Right cardiac atrium (tissue), 5 donors: ENCODE results near the gene FNTB. TPM values are rescaled to one million over a fixed set of nuclear protein-coding genes. Genes with fewer than 3 reads are reported as not detected.

Experiments
- ATAC-seq, 2 donors: fragments of 200-7000 bp; cut with Tn5 transposase; one replicate each; pipeline versions ENCODE4 v1.8.0 to v1.9.1; 2020; ENCODE audit warnings: moderate library complexity in 2 of 2, mild to moderate bottlenecking in 1 of 2
- DNase-seq, 3 donors: peaks; one replicate each; pipeline ENCODE4 v3.0.0-alpha.2; 2020
- H3K27ac ChIP-seq: one replicate; pipeline ENCODE4 v1.5.1; 2013; ENCODE audit warnings: mild to moderate bottlenecking, low read length, control low read depth, moderate library complexity
- H3K27me3 ChIP-seq: one replicate; pipeline ENCODE4 v1.6.1; 2013; ENCODE audit not compliant: control insufficient read depth, insufficient read depth
- H3K4me1 ChIP-seq: one replicate; pipeline ENCODE4 v1.6.1; 2013; ENCODE audit warnings: low read length; ENCODE audit not compliant: control insufficient read depth, insufficient read depth
- H3K4me3 ChIP-seq: one replicate; pipeline ENCODE4 v1.5.1; 2013; ENCODE audit warnings: low read length, control low read depth
- H3K9me3 ChIP-seq: one replicate; pipeline ENCODE4 v1.6.1; 2013; ENCODE audit warnings: low read length; ENCODE audit not compliant: control insufficient read depth
- WGBS: extraction: QIAGEN DNeasy Blood & Tissue Kit; methylation state at CpG from one replicate; pipeline ENCODE4 v1.1.7; 2013; 5-methylcytosine and 5-hydroxymethylcytosine counted together
- intact Hi-C, 4 donors: fragments of 100-400 bp; cut with DNase I; formaldehyde crosslinking; loops; one replicate each; pipeline versions ENCODE4 v1.11.0 to v1.14.0; 2022 to 2023
- polyA plus RNA-seq: library from polyadenylated mRNA; stranded (reverse); fragments of 200-250 nt; gene quantifications from one replicate; pipeline ENCODE4 v1.2.3, GENCODE V29; 2013
- total RNA-seq, 4 donors: library from RNA; stranded (reverse); fragmentation: NEBNext Ultra II Directional; extraction: Animal tissue kit (Norgen Biotek cat#: 25700); gene quantifications; one replicate each; pipeline ENCODE4 v1.2.1, GENCODE V29; 2021
- donor health status: healthy with polysubstance abuse.
- donor health status: DM: no; HTN: yes; CAD: no.
- donor health status: DM: no; HTN: no; CAD: no.
- donor health status: DM: no; HTN: yes; CAD: no; lungs with severe emphysema.
- donor health status: DM: yes; HTN: yes; CAD: no.

Gene FNTB
- total and polyA plus RNA-seq, 5 donors = 10.6 to 20.7 (median 14.9) TPM

DNA sequence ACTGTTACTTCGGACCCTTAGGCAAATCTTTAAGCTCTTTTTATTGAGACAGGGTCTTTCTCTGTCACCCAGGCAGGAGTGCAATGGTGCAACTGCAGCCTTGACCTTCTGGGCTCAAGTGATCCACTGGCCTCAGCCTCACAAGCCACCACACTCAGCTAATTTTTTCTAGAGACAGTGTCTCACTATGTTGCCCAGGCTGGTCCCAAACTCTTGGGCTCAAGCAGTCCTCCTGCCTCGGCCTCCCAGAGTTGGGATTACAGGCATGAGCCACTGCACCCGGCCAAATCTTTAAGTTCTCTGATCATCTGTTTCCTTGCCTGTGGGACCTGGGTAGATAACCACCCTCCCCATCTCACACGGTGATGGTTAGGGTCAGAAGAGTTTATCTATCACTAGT lies 41.8 kb upstream of the FNTB start:
- ATAC-seq = no peak

DNA sequence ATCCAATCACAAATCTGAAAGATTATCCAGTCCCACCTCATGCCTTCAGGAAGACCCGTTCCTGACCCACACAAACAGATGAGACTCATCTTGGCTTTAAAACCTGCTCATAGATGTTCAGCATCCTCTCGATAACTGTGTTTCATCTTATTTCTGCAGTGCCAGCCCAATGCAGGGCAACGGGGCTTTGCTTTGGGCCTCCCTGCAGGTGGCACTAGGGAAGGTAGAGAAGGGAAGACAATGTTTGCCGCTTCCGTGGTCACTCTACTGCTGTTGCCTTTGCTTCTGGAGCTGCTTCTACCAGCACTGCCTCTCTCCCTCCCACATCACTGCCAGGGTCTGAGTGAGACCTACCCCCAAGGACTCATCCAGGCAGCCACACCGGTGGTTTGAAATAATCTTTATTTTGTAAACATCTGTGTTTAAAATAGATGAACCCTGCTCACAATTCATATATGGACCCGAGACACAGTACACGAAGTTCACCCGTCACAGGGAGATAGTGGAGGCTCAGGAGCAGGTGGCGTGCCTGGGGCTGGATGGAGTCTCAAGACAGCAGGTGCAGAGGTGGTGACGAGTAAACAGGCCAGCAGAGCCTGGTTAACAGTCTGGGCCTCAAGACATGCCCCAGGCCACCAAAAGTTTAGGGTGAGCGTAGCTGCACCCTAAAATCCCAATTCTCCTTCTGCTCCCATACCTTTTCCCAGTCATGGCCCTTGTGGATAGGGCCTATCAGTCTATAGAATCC lies 41.1 kb upstream of the FNTB start:
- no peak overlapping the region for H3K4me3 ChIP-seq
- intact Hi-C loops = no loop called here
- H3K27me3 ChIP-seq = no peaks in the 10 kb centered on the region
- ATAC-seq = no peak
- no peak for DNase-seq
- no peaks in the 10 kb centered on the region for H3K9me3 ChIP-seq
- H3K4me1 ChIP-seq = no peaks in the 10 kb centered on the region
- 91% methylated on average over 12 of the region's 12 CpGs for WGBS
- H3K27ac ChIP-seq = no peak overlapping the region

More for the DNA sequence above, 41.8 kb upstream of the FNTB start:
- H3K9me3 ChIP-seq = no peaks in the 10 kb centered on the region
- WGBS = 86% methylated on average over 4 of the region's 4 CpGs
- no peak overlapping the region for H3K4me3 ChIP-seq
- no peaks in the 10 kb centered on the region for H3K4me1 ChIP-seq
- DNase-seq = no peak
- intact Hi-C loops = no loop called here
- H3K27ac ChIP-seq = no peak overlapping the region
- H3K27me3 ChIP-seq = no peaks in the 10 kb centered on the region

DNA sequence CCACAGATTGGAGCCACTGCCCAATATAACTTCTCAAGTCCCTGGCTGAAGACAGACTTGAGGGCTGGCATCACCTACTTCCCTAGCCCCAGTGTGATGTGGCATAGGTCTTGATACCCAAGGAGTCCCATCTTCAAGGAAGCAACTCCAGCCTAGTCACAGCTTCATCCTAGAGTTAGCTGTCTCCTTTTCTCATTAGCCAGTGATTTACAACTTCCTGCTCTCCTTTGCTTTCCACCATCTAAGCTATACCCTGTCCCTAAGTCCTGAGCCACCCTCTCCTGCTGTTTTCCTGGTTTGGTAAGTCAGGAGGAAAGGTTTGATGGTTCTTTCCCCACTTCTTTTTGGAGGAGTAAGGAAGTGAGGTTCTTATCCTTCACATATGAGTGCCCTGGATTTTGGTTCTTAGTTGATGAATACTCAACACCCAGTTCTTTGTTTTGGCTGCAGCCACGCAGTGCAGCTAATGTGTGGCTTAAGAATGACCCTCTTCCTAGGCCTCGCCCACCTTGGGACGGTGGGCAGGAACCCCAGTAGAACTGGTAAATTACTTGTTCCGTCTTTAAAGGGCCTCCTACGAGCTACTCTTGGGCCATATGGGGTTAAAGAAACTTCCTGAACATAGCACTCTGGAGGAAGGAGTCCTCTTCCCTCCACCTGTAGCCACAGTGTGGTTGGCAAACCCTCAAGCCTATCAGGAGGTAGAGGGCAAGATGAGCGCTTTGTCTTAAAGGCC lies 40.2 kb upstream of the FNTB start:
- intact Hi-C loops = no loop called here
- H3K4me3 ChIP-seq = no peak overlapping the region
- no peaks in the 10 kb centered on the region for H3K9me3 ChIP-seq
- no peaks in the 10 kb centered on the region for H3K4me1 ChIP-seq
- no peak for DNase-seq
- ATAC-seq = no peak
- 93% methylated on average over 6 of the region's 6 CpGs for WGBS
- H3K27me3 ChIP-seq = no peaks in the 10 kb centered on the region
- no peak overlapping the region for H3K27ac ChIP-seq

DNA sequence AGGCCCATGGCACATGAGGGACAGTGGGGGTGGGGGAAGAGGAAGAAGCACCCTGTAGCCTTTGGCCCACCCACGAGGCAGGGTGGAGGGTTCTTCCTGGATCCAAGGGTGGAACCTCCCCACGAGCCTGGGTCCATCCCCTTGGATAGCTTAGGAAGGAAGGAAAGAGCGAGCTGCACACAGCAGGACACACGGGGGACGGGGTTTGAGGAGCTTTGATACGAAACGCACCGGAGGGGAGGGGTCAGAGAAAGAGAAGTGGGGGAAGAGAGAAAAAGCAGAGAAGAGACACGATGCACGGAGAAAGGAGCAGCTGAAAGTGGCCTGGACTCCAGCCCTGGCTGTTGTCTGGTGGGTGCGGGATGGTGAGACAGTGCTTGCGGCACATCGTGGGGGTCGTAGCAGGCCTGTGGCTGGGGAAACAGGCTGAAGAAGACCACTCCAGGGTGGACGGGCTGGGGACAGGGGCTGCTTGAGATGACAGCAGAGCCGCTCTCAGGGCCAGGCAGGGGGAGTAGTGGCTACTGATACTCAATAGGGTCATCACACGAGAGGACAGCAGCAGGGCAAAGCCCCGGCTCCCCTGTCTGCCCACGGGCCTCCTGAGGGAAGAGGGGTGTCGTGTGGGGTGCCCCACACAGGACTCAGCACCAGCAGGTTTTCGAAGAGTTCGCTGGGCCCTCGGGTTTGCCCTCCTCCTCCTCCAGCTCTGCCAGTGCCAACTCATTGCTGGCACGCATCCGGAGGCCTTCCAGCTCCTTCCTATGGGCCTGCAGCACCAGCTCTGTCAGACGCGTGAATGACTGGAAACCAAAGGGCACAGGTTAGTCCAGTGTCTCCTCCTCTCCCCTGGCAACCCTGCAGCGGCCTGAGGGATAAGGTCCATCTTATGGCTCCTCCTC lies 38.7 kb upstream of the FNTB start:
- Histone ChIP-seq H3K27ac (no peak overlapping the region), H3K27me3 (no peaks in the 10 kb centered on the region), H3K4me1 (peaks cover 2% of the 10 kb centered on the region), H3K4me3 (no peak overlapping the region), H3K9me3 (no peaks in the 10 kb centered on the region)
- intact Hi-C loops = no loop called here
- WGBS = 85% methylated on average over 28 of the region's 28 CpGs
- peak; percentile 2 to 10 for ATAC-seq
- DNase-seq = peak in 1 of 3 donors; percentile 36

DNA sequence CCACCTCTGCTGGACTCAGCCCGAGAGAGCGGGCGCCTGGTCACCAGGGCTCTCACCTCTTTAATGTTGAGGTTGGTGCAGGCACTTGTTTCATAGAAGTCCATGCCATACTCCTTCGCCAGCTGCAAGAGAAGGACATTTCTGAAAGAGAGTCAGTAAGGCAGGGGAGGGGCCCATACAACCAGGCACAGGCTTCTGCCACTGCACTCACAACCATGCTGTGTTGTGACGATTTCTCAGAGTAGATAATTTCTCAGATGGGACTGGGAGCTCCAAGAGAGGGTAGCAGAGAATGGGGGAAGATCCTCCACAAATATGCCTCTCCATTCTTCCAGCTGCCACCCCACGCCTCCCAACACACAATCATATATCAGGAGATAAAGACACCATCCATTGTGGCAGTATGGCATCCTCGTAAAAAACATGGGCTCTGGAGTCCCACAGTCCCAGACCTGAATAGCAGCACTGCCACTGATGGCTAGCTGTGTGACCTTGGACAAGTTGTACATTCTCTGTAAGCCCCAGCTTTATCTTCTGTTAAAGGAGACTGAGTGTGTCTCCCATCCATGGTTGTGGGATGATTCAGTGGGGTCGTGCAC lies 38.0 kb upstream of the FNTB start:
- ATAC-seq (no peak), DNase-seq (no peak)
- Histone ChIP-seq H3K4me1 (peaks cover 4% of the 10 kb centered on the region), H3K9me3 (no peaks in the 10 kb centered on the region), H3K27me3 (no peaks in the 10 kb centered on the region), H3K27ac (no peak overlapping the region), H3K4me3 (no peak overlapping the region)
- intact Hi-C loops = no loop called here
- 91% methylated on average over 8 of the region's 8 CpGs for WGBS

DNA sequence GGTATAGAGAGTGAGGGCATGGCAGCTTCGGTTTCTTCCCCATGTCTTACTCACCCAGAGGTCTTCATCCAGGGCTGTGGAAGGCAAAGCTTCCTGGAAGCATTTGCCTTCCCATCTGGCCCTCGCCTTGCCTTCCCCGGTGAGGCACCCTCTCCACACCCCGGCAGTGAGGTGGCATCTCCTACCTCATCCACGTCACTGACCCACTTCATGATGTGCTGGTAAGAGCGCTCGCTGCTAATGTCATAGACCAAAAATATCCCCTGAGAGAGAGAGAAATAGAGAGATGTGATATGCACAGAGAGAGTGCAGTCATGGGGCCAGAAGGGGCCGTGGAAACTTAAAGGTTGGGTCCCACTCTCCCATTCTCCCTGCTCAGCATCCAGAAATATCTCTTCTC lies 35.8 kb upstream of the FNTB start:
- peak overlapping the region; percentile 87 for H3K27ac ChIP-seq
- no peaks in the 10 kb centered on the region for H3K27me3 ChIP-seq
- no peaks in the 10 kb centered on the region for H3K9me3 ChIP-seq
- WGBS = 75% methylated on average over 8 of the region's 8 CpGs
- peaks cover 4% of the 10 kb centered on the region for H3K4me1 ChIP-seq
- intact Hi-C loops = no loop called here
- DNase-seq = peak; percentile 50 to 74 (median 50)
- ATAC-seq = peak; percentile 72 to 76
- H3K4me3 ChIP-seq = peak overlapping the region; percentile 7

DNA sequence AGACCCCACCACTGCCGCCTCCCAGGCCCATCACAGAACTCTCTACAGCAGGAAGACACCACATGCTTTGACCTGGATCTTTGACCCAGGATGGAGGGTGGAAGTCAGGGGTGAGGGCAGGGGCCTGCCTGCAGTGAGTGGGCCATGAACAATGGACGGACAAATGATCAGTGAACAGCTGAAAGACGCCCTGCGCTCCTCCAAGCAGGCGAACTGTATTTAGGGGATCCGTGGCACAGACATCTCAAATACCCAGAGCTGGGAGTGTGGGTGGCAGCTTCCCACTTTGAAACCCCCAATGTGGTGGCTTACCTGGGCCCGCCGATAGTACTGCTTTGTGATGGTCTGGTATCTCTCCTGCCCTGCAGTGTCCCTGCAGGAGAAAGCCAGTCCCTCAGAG lies 35.4 kb upstream of the FNTB start:
- Histone ChIP-seq H3K27ac (peak overlapping the region; percentile 59), H3K9me3 (no peaks in the 10 kb centered on the region), H3K27me3 (no peaks in the 10 kb centered on the region), H3K4me3 (no peak overlapping the region), H3K4me1 (peaks cover 4% of the 10 kb centered on the region)
- 93% methylated on average over 8 of the region's 8 CpGs for WGBS
- DNase-seq (peak in 1 of 3 donors; percentile 49), ATAC-seq (peak in 1 of 2 donors; percentile 2)
- intact Hi-C loops = no loop called here

DNA sequence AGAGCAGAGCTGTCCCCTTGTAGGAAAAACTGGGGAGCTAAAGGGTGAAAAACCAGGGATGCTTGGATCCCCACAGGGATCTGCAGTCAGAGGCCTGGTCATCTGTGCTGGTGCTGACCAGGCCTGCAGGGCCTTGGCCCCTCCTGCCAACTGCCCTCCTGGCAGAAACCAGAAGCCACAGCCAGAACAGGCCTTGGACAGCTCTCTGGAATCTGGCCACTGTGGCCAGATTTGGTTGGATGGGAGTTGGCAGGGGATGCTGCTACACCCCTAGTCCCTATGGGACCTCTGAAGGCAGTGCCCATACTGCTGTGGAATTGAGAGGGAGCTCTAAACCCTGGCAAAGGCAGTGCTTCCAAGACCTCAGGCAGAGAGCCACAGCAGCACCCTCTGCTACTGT lies 35.0 kb upstream of the FNTB start:
- Histone ChIP-seq H3K27ac (peak overlapping the region; percentile 59), H3K4me1 (peaks cover 4% of the 10 kb centered on the region), H3K4me3 (no peak overlapping the region), H3K9me3 (no peaks in the 10 kb centered on the region), H3K27me3 (no peaks in the 10 kb centered on the region)
- DNase-seq (peak in 1 of 3 donors; percentile 48), ATAC-seq (peak; percentile 3 to 26)
- intact Hi-C loops = no loop called here

DNA sequence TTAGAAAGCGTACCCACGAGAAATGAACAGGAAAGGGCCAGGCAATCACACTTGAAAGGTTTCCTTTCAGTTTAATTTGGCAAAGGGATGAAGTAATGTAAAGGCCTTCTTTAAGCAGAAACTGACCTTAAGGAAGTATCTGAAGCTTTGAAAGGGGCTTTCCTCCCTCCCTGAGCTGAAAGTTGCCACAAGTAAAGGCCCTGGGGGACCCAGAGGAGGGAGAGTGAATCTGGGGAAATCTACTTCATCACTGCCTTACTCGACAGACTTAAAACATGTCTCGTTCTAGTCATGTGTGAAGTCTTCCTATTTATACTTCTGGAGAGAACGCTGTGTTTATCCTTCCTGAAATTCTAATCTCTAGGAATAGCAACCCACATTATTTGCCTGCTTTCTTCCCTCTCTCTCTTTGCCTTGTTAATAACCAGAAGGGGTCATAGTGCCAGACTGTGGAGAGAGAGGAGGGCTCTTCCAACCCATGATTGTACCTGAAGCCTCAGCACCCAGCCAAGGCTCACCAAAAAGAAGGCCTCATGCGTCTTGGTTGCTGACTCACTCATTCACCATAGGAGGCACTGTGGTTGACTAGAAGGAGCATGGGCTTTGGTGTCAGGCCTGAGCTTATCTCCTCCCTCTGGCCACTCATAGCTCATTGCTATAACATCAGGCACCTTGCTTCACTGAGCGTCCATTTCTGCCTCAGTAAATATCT lies 33.9 kb upstream of the FNTB start:
- Histone ChIP-seq H3K4me1 (peaks cover 4% of the 10 kb centered on the region), H3K9me3 (no peaks in the 10 kb centered on the region), H3K27ac (peak overlapping the region; percentile 59), H3K4me3 (no peak overlapping the region), H3K27me3 (no peaks in the 10 kb centered on the region)
- 68% methylated on average over 7 of the region's 7 CpGs for WGBS
- no peak for ATAC-seq
- intact Hi-C loops = no loop called here
- no peak for DNase-seq

DNA sequence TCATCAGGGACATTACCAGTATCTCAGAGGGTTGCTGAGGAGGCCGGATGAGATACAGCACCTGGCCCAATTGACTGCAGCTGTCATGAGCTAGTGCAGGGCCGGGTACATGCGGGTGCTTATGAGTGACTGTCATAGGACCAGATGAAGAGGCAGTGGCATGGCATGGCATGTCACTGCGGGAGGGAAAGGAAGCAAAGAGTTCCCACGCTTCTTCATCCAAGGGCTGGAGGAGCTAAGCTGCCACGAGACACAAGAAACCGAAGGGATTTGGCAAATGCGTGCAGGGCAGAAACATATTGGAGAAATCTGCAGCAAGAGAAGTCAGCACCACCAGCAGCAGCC lies 33.4 kb upstream of the FNTB start:
- ATAC-seq (no peak), DNase-seq (no peak)
- no peaks in the 10 kb centered on the region for H3K27me3 ChIP-seq
- H3K27ac ChIP-seq = no peak overlapping the region
- intact Hi-C loops = no loop called here
- H3K4me1 ChIP-seq = peaks cover 4% of the 10 kb centered on the region
- H3K9me3 ChIP-seq = no peaks in the 10 kb centered on the region
- 85% methylated on average over 8 of the region's 8 CpGs for WGBS
- no peak overlapping the region for H3K4me3 ChIP-seq
